ENCODE results near the gene MICAL1. TPM values are rescaled to one million over a fixed set of nuclear protein-coding genes. Genes with fewer than 3 reads are reported as not detected.
A peak's percentile ranks its signal among the peaks of the same experiment; 100 is the strongest.

Gene MICAL1
- total and polyA plus RNA-seq, 10 of the 15 experiments (the other 5 are each of a cell fraction or from before 2014, with no cell fraction given): 0.32 to 71.6 (median 45.3) TPM

DNA sequence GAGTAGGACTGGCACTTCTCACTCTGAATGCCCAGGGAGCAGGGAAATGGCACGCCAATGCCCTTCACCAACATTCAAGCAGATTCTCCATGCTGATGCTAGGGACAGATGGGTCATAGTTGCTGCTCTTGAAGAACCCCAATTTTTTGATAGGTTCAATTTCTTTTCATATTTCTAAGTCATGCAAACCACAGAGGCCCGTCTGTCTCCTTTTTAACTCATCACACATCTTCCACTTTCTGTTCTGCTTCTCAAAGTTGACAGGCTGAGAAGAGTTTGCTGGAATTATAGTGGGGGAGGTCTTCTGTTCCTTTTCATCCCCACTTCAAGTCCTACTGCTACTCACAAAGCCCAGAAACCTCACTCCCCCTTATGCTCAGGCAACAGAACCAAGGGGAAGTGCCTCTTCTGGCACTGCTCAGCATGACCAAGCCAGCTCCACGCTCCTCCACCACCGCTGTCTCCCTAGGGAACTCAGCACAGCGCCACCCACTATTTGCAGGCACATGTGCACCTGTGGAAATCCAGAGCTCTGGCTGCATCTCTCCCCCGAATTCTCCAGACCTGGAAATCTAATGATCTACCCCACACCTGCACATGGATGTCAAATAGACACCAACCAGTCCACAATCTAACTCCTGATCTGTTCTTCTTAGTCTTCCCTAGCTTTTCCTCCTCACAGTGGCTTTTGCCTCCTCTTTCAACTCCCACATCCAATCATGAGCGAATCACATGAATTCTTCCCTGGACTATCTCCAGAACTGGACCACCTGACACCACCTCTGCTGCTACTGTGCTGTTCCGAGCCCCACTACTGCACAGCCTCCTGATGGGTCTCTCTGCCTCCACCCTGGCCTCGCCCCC is 16.8 kb upstream of the MICAL1 start (continued):
- TF ChIP-seq SPI1 (IDR thresholded peaks at IDR 0.05; ENCODE audit: borderline replicate concordance, insufficient read depth, low read depth, low read length) (peak; percentile 65; the same call in 1 of the 2 replicates), USF2 (IDR thresholded peaks at IDR 0.05; ENCODE audit: borderline replicate concordance, low read depth, low read length) (no peak), JUNB (IDR thresholded peaks at IDR 0.05) (no peak), ATF3 (IDR thresholded peaks at IDR 0.05; ENCODE audit: borderline replicate concordance, extremely low read depth, low read depth, low read length) (no peak), ZNF384 (IDR thresholded peaks at IDR 0.05; ENCODE audit: borderline replicate concordance, low read depth, low read length) (no peak), FOXK2 (IDR thresholded peaks at IDR 0.05) (no peak), GATAD2B (conservative IDR thresholded peaks at IDR 0.05; ENCODE audit: low read depth) (no peak), MAX (IDR thresholded peaks at IDR 0.05; ENCODE audit: low read depth, low read length) (no peak), MXI1 (IDR thresholded peaks at IDR 0.05; ENCODE audit: low read depth, low read length) (0 out of 2 replicates have a peak, but pooled peaks have one; percentile 22), BCLAF1 (IDR thresholded peaks at IDR 0.05) (no peak), CBFB (IDR thresholded peaks at IDR 0.05; ENCODE audit: low read depth) (no peak), RAD51 (IDR thresholded peaks at IDR 0.05) (no peak), ZNF622 (IDR thresholded peaks at IDR 0.05) (no peak), TCF3 (IDR thresholded peaks at IDR 0.05; ENCODE audit: borderline replicate concordance, insufficient read depth, low read depth, low read length) (no peak), MEF2B (IDR thresholded peaks at IDR 0.05; ENCODE audit: partially characterized antibody, poor library complexity, severe bottlenecking) (peak; percentile 89), SIN3A (IDR thresholded peaks at IDR 0.05; ENCODE audit: low read depth, low read length) (no peak)
- TF ChIP-seq, protein P1, sequence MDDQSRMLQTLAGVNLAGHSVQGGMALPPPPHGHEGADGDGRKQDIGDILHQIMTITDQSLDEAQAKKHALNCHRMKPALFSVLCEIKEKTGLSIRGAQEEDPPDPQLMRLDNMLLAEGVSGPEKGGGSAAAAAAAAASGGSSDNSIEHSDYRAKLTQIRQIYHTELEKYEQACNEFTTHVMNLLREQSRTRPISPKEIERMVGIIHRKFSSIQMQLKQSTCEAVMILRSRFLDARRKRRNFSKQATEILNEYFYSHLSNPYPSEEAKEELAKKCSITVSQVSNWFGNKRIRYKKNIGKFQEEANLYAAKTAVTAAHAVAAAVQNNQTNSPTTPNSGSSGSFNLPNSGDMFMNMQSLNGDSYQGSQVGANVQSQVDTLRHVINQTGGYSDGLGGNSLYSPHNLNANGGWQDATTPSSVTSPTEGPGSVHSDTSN (IDR thresholded peaks at IDR 0.05; ENCODE audit: insufficient replicate concordance, low read depth, low read length): no peak
- TF ChIP-seq, protein P2, sequence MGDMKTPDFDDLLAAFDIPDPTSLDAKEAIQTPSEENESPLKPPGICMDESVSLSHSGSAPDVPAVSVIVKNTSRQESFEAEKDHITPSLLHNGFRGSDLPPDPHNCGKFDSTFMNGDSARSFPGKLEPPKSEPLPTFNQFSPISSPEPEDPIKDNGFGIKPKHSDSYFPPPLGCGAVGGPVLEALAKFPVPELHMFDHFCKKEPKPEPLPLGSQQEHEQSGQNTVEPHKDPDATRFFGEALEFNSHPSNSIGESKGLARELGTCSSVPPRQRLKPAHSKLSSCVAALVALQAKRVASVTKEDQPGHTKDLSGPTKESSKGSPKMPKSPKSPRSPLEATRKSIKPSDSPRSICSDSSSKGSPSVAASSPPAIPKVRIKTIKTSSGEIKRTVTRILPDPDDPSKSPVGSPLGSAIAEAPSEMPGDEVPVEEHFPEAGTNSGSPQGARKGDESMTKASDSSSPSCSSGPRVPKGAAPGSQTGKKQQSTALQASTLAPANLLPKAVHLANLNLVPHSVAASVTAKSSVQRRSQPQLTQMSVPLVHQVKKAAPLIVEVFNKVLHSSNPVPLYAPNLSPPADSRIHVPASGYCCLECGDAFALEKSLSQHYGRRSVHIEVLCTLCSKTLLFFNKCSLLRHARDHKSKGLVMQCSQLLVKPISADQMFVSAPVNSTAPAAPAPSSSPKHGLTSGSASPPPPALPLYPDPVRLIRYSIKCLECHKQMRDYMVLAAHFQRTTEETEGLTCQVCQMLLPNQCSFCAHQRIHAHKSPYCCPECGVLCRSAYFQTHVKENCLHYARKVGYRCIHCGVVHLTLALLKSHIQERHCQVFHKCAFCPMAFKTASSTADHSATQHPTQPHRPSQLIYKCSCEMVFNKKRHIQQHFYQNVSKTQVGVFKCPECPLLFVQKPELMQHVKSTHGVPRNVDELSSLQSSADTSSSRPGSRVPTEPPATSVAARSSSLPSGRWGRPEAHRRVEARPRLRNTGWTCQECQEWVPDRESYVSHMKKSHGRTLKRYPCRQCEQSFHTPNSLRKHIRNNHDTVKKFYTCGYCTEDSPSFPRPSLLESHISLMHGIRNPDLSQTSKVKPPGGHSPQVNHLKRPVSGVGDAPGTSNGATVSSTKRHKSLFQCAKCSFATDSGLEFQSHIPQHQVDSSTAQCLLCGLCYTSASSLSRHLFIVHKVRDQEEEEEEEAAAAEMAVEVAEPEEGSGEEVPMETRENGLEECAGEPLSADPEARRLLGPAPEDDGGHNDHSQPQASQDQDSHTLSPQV (IDR thresholded peaks at IDR 0.05): no peak

Measured in GM12878 (cell line).